ENCODE results near the gene STEAP1. TPM values are rescaled to one million over a fixed set of nuclear protein-coding genes. Genes with fewer than 3 reads are reported as not detected.

STEAP1 gene
- total RNA-seq, 3 donors from 2014 or later (not counting 1 experiment from before 2014, with no cell fraction given) = not detected

- intact Hi-C loops (cut with micrococcal nuclease) = no loop called here
- H3K27me3 Mint-ChIP-seq (ENCODE audit: low read depth in 2 of 2) = peaks cover 17 to 25% of the 10 kb centered on the region in 2 donors
- peaks cover 0 to 3% of the 10 kb centered on the region in 2 donors for H3K9me3 Mint-ChIP-seq
- Histone ChIP-seq H3K27me3 (ENCODE audit: control insufficient read depth, insufficient read depth, low read length) (no peaks in the 10 kb centered on the region), H3K27ac (ENCODE audit: low read length) (no peak overlapping the region), H3K4me3 (ENCODE audit: low read length) (no peak overlapping the region), H3K4me1 (ENCODE audit: control insufficient read depth, insufficient read depth, low read length) (no peaks in the 10 kb centered on the region), H3K9me3 (ENCODE audit: control insufficient read depth, insufficient read depth, low read length) (no peaks in the 10 kb centered on the region), H3K36me3 (ENCODE audit: control insufficient read depth, insufficient read depth, low read length) (no peaks in the 10 kb centered on the region)
- no peaks in the 10 kb centered on the region for H3K4me1 Mint-ChIP-seq
- no peak overlapping the region for H3K4me3 Mint-ChIP-seq
- DNase-seq (no peak), ATAC-seq (no peak)
- 84% methylated on average over 2 of the region's 2 CpGs for WGBS (ENCODE audit: insufficient coverage)
- no peak overlapping the region for H3K27ac Mint-ChIP-seq
- TF ChIP-seq, protein P1, sequence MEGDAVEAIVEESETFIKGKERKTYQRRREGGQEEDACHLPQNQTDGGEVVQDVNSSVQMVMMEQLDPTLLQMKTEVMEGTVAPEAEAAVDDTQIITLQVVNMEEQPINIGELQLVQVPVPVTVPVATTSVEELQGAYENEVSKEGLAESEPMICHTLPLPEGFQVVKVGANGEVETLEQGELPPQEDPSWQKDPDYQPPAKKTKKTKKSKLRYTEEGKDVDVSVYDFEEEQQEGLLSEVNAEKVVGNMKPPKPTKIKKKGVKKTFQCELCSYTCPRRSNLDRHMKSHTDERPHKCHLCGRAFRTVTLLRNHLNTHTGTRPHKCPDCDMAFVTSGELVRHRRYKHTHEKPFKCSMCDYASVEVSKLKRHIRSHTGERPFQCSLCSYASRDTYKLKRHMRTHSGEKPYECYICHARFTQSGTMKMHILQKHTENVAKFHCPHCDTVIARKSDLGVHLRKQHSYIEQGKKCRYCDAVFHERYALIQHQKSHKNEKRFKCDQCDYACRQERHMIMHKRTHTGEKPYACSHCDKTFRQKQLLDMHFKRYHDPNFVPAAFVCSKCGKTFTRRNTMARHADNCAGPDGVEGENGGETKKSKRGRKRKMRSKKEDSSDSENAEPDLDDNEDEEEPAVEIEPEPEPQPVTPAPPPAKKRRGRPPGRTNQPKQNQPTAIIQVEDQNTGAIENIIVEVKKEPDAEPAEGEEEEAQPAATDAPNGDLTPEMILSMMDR (IDR thresholded peaks at IDR 0.05) = no peak
- H3K36me3 Mint-ChIP-seq = no peaks in the 10 kb centered on the region
These were observed 11.5 kb downstream of the STEAP1 start for GRCh38 chr7:90165724-90166123.

GRCh38 chr7:90166153-90166552 lies 11.9 kb downstream of the STEAP1 start:
- H3K27ac Mint-ChIP-seq = no peak overlapping the region
- Histone ChIP-seq H3K27ac (ENCODE audit: low read length) (no peak overlapping the region), H3K27me3 (ENCODE audit: control insufficient read depth, insufficient read depth, low read length) (no peaks in the 10 kb centered on the region), H3K36me3 (ENCODE audit: control insufficient read depth, insufficient read depth, low read length) (no peaks in the 10 kb centered on the region), H3K4me3 (ENCODE audit: low read length) (no peak overlapping the region), H3K9me3 (ENCODE audit: control insufficient read depth, insufficient read depth, low read length) (no peaks in the 10 kb centered on the region), H3K4me1 (ENCODE audit: control insufficient read depth, insufficient read depth, low read length) (no peaks in the 10 kb centered on the region)
- peaks cover 21 to 29% of the 10 kb centered on the region in 2 donors for H3K27me3 Mint-ChIP-seq (ENCODE audit: low read depth in 2 of 2)
- WGBS (ENCODE audit: insufficient coverage) = 78% methylated on average over 2 of the region's 3 CpGs
- H3K4me1 Mint-ChIP-seq = no peaks in the 10 kb centered on the region
- H3K9me3 Mint-ChIP-seq = peaks cover 0 to 3% of the 10 kb centered on the region in 2 donors
- no peaks in the 10 kb centered on the region for H3K36me3 Mint-ChIP-seq
- ATAC-seq (no peak), DNase-seq (no peak)
- H3K4me3 Mint-ChIP-seq = no peak overlapping the region
- intact Hi-C loops (cut with micrococcal nuclease) = no loop called here
- TF ChIP-seq, protein P1 (IDR thresholded peaks at IDR 0.05) = no peak

- intact Hi-C loops (cut with micrococcal nuclease) = no loop called here
- H3K4me3 Mint-ChIP-seq = no peak overlapping the region
- no peak overlapping the region for H3K27ac Mint-ChIP-seq
- no peak for ATAC-seq
- TF ChIP-seq, protein P1 (IDR thresholded peaks at IDR 0.05) = no peak
- H3K27me3 ChIP-seq (ENCODE audit: control insufficient read depth, insufficient read depth, low read length) = no peaks in the 10 kb centered on the region
- H3K4me1 ChIP-seq (ENCODE audit: control insufficient read depth, insufficient read depth, low read length) = no peaks in the 10 kb centered on the region
- peaks cover 0 to 3% of the 10 kb centered on the region in 2 donors for H3K9me3 Mint-ChIP-seq
- no peak for DNase-seq
- H3K9me3 ChIP-seq (ENCODE audit: control insufficient read depth, insufficient read depth, low read length) = no peaks in the 10 kb centered on the region
- H3K27ac ChIP-seq (ENCODE audit: low read length) = no peak overlapping the region
- no peaks in the 10 kb centered on the region for H3K36me3 Mint-ChIP-seq
- H3K4me1 Mint-ChIP-seq = no peaks in the 10 kb centered on the region
- no peaks in the 10 kb centered on the region for H3K36me3 ChIP-seq (ENCODE audit: control insufficient read depth, insufficient read depth, low read length)
- peaks cover 26 to 30% of the 10 kb centered on the region in 2 donors for H3K27me3 Mint-ChIP-seq (ENCODE audit: low read depth in 2 of 2)
- 93% methylated on average over 2 of the region's 4 CpGs for WGBS (ENCODE audit: insufficient coverage)
- H3K4me3 ChIP-seq (ENCODE audit: low read length) = no peak overlapping the region
These were observed 13.1 kb downstream of the STEAP1 start for GRCh38 chr7:90167361-90167760.

- ATAC-seq (no peak), DNase-seq (no peak)
- Histone ChIP-seq H3K4me1 (ENCODE audit: control insufficient read depth, insufficient read depth, low read length) (no peaks in the 10 kb centered on the region), H3K36me3 (ENCODE audit: control insufficient read depth, insufficient read depth, low read length) (no peaks in the 10 kb centered on the region), H3K4me3 (ENCODE audit: low read length) (no peak overlapping the region), H3K27ac (ENCODE audit: low read length) (no peak overlapping the region), H3K9me3 (ENCODE audit: control insufficient read depth, insufficient read depth, low read length) (no peaks in the 10 kb centered on the region), H3K27me3 (ENCODE audit: control insufficient read depth, insufficient read depth, low read length) (no peaks in the 10 kb centered on the region)
- Mint-ChIP-seq H3K9me3 (peaks cover 0 to 3% of the 10 kb centered on the region in 2 donors), H3K4me3 (no peak overlapping the region), H3K27me3 (ENCODE audit: low read depth in 2 of 2) (peaks cover 12 to 25% of the 10 kb centered on the region in 2 donors), H3K36me3 (no peaks in the 10 kb centered on the region), H3K4me1 (no peaks in the 10 kb centered on the region), H3K27ac (no peak overlapping the region)
- intact Hi-C loops (cut with micrococcal nuclease) = no loop called here
- 89% methylated on average over 1 of the region's 1 CpG for WGBS (ENCODE audit: insufficient coverage)
- TF ChIP-seq, protein P1 (IDR thresholded peaks at IDR 0.05) = no peak
These were observed 15.6 kb downstream of the STEAP1 start for GRCh38 chr7:90169891-90170290.

Data from natural killer cell (primary cell).